ENCODE measurements around the gene MBP. TPM values are rescaled to one million over a fixed set of nuclear protein-coding genes. Genes with fewer than 3 reads are reported as not detected.

Gene MBP
- total RNA-seq, 1 experiment from 2014 or later: 47.4 TPM

- no peaks in the 10 kb centered on the region for H3K9me2 ChIP-seq (replicated peaks; ENCODE audit: low read length)
- ChIA-PET CTCF (no interaction called here), POLR2A (ENCODE audit: unreplicated experiment) (no interaction called here)
- H3K4me2 ChIP-seq (ENCODE audit: low read length): no peak overlapping the region
- H3K4me3 ChIP-seq (ENCODE audit: low read length): no peak overlapping the region
- H3K9ac ChIP-seq (ENCODE audit: low read length): no peak overlapping the region
- TF ChIP-seq, protein P1, sequence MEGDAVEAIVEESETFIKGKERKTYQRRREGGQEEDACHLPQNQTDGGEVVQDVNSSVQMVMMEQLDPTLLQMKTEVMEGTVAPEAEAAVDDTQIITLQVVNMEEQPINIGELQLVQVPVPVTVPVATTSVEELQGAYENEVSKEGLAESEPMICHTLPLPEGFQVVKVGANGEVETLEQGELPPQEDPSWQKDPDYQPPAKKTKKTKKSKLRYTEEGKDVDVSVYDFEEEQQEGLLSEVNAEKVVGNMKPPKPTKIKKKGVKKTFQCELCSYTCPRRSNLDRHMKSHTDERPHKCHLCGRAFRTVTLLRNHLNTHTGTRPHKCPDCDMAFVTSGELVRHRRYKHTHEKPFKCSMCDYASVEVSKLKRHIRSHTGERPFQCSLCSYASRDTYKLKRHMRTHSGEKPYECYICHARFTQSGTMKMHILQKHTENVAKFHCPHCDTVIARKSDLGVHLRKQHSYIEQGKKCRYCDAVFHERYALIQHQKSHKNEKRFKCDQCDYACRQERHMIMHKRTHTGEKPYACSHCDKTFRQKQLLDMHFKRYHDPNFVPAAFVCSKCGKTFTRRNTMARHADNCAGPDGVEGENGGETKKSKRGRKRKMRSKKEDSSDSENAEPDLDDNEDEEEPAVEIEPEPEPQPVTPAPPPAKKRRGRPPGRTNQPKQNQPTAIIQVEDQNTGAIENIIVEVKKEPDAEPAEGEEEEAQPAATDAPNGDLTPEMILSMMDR (conservative IDR thresholded peaks at IDR 0.05; ENCODE audit: low read depth, low read length): no peak
- no peak for TF ChIP-seq EZH2phosphoT487 (IDR thresholded peaks at IDR 0.05; ENCODE audit: borderline replicate concordance, low read length)
- TF ChIP-seq EZH2 (IDR thresholded peaks at IDR 0.05; ENCODE audit: low read length, unreplicated experiment): no peak
- H3K4me1 ChIP-seq (ENCODE audit: insufficient read depth, low read length): no peaks in the 10 kb centered on the region
- H3K9me3 ChIP-seq (ENCODE audit: low read length): no peaks in the 10 kb centered on the region
- no peaks in the 10 kb centered on the region for H3K79me2 ChIP-seq (ENCODE audit: low read length)
- peaks cover 9% of the 10 kb centered on the region; the same call in 1 of the 2 replicates for H3K36me3 ChIP-seq (ENCODE audit: low read depth, low read length)
- no TSS peak for BruUV-seq (replicated peaks)
- DNase-seq (no peak), ATAC-seq (no peak)
- no peak overlapping the region for H2AFZ ChIP-seq (ENCODE audit: low read length)
- intact Hi-C loops (cut with micrococcal nuclease): no loop called here
- H3K27ac ChIP-seq (ENCODE audit: low read length): no peak overlapping the region
- H4K20me1 ChIP-seq (ENCODE audit: low read length): no peaks in the 10 kb centered on the region
- H3F3A ChIP-seq (ENCODE audit: low read length, unreplicated experiment): no peaks in the 10 kb centered on the region
- H3K27me3 ChIP-seq (ENCODE audit: low read length): no peaks in the 10 kb centered on the region
These were observed 118.6 kb downstream of the MBP start for GRCh38 chr18:77013811-77014521.

DNA sequence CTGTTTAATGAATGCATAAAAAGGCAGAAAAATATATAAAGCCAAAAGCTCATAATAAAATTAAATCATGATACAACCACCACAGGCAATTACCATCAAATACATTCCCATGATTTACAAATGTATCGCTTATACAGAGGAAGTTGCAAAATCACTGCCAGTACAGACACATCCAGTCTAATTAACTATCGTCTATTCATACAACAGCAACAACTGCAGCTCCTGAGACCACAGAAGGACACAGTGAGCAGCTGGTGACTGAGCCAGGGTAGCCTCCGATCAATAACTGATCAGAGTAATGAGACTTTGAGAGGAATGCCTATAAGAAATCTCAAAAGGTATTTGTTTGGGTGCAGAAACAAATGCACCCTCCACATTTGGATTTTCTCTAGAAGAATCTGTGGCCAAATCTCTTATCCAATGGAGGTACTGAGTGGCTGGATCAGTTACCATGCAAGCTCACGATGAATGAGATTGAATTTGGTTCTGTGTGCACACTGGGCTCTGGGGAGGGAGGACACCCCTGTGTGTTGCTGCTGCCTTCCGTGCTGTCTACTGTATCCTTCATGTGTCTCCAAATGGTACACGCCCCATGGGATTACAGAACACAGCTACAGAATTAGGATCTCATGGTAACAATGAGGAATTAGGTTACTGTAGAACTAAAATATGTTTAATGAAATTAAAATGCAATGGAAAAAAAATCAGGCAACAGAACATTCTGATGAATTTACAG is 119.6 kb downstream of the MBP start:
- CTCF ChIA-PET: no interaction called here
- H3K4me2 ChIP-seq (ENCODE audit: low read length): no peak overlapping the region
- DNase-seq: no peak

More for the DNA sequence above, 119.6 kb downstream of the MBP start:
- no peak overlapping the region for H3K4me3 ChIP-seq (ENCODE audit: low read length)
- H4K20me1 ChIP-seq (ENCODE audit: low read length): no peaks in the 10 kb centered on the region
- no peak for ATAC-seq
- peaks cover 9% of the 10 kb centered on the region; the same call in 1 of the 2 replicates for H3K36me3 ChIP-seq (ENCODE audit: low read depth, low read length)
- no peak overlapping the region for H3K27ac ChIP-seq (ENCODE audit: low read length)
- TF ChIP-seq EZH2 (IDR thresholded peaks at IDR 0.05; ENCODE audit: low read length, unreplicated experiment) (no peak), EZH2phosphoT487 (IDR thresholded peaks at IDR 0.05; ENCODE audit: borderline replicate concordance, low read length) (no peak)
- TF ChIP-seq, protein P1 (conservative IDR thresholded peaks at IDR 0.05; ENCODE audit: low read depth, low read length): no peak
- H3K9me2 ChIP-seq (replicated peaks; ENCODE audit: low read length): no peaks in the 10 kb centered on the region
- no peak overlapping the region for H3K9ac ChIP-seq (ENCODE audit: low read length)
- H3K79me2 ChIP-seq (ENCODE audit: low read length): no peaks in the 10 kb centered on the region
- no peaks in the 10 kb centered on the region for H3K27me3 ChIP-seq (ENCODE audit: low read length)
- BruUV-seq (replicated peaks): no TSS peak
- no peaks in the 10 kb centered on the region for H3K9me3 ChIP-seq (ENCODE audit: low read length)
- no peak overlapping the region for H2AFZ ChIP-seq (ENCODE audit: low read length)
- intact Hi-C loops (cut with micrococcal nuclease): no loop called here
- no peaks in the 10 kb centered on the region for H3F3A ChIP-seq (ENCODE audit: low read length, unreplicated experiment)
- POLR2A ChIA-PET (ENCODE audit: unreplicated experiment): interaction anchor here (0.6 kb wide), 1 partner anchor 109 kb away, joined by 3 read pairs; no protein-coding TSS in a partner anchor
- H3K4me1 ChIP-seq (ENCODE audit: insufficient read depth, low read length): no peaks in the 10 kb centered on the region

All from PC-3 (cell line).